ENCODE measurements around the gene PIAS1.
"Not testable (repeated sequence)": the region's sequence is repeated elsewhere in the genome, so short reads cannot be mapped to it uniquely, and the experiment has no call there.

PIAS1 gene

DNA sequence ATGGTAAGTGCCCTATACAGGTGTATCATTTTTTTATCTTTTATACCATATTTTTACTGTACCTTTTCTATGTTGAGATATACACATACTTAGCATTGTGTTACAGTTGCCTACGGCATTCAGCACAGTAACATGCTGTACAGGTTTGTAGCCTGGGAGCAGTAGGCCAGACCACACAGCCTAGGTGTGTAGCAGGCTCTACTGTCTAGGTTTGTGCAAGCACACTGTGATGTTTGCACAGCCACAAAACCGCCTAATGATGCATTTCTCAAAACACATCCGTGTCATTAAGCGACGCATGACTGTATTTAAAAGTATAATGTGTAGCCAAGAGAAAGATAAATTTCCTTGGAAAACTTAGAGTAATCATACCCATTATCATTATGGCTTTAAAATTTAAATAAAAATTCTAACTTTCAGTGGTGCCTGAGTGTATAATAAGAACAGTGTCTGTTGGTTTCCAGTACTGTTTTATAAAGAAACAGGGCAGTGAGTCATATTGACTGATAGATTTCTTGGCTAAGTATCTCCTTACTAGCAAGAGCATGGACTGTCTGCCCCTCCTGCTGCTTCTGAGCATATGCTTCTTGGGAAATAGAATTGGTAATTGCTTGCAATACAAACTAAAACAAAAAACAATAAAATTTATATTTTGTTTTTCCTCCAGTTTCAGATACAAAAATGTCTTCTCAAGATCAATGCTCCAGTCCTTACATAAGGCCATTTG, 132.7 kb downstream of the PIAS1 start:
- peak; percentile 69 for DNase-seq

DNA sequence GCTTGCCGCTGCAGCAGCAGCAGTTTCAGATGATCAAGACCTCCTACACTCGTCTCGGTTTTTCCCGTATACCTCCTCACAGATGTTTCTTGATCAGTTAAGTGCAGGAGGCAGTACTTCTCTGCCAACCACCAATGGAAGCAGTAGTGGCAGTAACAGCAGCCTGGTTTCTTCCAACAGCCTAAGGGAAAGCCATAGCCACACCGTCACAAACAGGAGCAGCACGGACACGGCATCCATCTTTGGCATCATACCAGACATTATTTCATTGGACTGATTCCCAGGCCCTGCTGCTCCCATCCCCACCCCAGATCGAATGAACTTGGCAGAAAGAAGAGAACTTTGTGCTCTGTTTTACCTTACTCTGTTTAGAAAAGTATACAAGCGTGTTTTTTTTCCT, 133.4 kb downstream of the PIAS1 start:
- peak; percentile 81 for DNase-seq

DNA sequence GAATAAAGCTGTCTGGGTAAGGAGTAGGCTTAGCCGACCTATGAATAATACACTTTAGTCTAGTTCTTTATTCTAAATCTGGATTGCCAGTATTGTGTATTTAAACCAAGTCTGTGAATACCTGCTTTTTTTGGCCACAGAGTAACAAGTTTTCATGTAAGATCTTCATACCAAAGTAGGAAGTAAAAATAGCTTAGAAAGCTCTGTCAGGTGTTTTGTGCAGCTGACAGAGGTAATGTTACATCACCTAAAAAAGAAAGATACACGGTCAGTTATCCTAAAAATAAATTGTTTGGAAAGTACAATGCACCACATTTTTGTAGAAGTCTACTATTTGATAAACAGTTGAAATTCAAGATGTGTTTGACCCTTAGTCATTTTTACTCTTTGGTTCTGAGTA, 134.5 kb downstream of the PIAS1 start:
- no peak for DNase-seq

DNA sequence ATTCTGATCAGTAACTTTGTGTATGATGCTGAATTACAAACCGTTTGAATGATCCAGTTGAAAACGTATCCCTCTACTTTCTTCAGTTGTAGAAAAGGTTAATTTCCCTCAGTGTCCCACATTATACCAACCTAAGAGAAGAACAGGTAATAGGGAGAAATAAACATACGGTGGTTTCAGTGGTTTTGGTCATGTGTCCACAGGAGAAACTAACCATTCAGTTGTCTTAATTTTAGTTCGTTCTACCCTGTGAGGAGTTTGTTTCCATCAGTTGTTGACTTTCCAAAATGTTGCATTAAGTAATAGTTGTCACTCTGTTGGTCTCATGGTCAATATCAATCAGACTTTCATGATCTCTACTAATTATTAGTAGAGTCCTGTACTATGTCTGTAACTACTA, 135.9 kb downstream of the PIAS1 start:
- no peak for DNase-seq

DNA sequence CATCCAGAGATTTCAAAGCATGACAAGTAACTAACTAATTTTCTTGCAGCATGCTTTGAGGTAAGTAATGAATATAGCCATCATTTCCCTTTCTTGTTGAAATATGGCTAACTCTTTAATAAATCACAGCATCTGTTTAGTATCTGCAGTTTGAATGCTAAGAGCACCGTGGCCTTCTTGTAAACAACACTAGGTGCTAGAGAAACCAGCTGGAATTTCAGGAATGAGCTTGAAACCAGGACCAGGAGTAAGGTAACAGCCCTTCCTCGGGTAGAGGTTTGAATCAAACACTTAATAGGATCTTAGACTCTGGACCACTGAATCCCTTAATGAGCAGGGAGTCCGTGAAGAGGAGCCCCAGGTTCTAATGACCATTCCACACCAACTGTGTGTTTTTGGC, 137.4 kb downstream of the PIAS1 start:
- no peak for DNase-seq

DNA sequence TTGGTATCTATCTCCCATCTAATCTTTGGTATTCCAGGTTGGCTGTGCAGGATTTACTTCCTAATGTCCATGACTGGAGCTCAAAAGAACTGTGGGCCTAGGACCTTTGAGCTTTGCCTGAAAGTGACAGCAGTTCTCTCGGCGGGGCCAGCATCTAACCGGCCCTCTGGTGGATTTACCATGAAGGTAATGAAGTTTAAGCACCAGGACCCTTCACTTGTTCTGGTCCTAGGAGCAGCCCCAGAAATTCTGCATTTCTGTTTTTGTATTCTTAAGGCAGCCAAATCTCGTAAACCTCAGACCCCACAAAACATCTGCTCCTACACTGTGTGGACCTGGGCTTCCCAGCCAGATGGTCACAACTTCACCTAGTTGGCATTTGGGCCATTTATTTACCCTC, 138.0 kb downstream of the PIAS1 start:
- no peak for DNase-seq

DNA sequence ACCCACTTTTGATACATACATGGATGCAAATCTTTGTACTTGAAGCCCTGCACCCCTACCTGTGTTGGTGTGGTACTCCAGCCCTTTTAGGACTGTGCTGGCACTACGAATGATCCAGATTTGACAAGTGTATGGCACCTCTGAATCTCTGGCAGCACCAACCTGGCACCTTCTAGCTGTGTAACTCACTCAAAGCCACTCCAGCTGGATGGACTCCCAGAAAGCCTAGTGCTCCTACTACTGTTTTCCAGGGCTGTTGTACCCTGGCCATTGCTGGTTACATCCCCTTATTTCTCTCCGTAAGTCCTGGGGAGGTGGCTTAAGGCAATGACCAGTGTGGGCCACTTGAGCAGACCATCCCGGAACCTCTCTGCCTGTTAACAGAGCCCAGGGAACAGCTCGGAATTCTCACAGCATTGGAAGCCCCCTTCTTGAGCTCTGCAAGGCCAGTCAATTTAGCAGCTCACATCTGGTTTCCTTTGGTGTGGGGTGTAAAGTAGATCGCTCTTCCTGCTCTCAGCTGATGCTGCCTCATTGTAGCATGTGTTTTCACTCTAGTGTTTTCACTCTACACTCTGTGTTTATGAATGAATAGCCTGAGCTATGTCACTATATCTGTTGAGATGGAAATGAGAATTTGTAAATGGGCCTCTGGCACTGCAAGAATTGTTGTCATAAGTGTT, 138.8 kb downstream of the PIAS1 start:
- DNase-seq, result no peak

DNA sequence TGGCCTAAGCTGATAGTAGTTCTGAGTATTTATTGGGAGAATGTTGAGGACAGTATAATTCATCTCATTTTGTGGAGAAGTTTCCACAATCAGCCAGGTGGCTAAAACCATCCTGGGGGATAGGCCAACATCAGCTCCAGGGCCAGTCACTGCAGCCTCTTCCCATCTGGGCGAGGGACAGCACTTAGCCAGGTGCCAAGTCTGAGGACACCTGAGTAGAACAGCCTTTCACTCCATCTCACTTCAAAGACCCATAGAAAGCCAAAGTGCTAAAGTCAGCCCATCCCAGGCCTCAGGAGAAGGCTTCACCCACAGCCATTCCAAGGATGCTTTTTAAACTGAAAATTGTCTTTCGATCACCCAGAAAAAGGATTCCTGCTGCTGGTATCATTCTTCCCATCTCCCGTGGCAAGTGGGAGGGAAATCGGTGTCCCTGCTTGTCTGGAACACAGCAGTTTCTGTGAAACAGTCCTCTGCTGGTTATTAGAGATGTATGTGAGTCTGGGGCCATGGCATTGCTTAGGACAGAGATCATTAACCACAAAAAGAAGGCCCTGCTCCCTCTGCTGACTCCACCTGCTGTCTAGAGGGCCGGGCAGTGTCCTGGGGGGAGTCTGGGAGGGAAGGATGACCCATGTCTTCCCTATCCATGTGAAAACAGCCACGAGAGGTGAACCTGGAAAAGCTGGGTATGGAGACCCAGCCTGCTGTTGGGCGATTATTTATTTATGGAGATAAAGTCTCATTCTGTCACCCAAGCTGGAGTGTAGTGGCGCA, 141.4 kb downstream of the PIAS1 start:
- DNase-seq, result no peak

DNA sequence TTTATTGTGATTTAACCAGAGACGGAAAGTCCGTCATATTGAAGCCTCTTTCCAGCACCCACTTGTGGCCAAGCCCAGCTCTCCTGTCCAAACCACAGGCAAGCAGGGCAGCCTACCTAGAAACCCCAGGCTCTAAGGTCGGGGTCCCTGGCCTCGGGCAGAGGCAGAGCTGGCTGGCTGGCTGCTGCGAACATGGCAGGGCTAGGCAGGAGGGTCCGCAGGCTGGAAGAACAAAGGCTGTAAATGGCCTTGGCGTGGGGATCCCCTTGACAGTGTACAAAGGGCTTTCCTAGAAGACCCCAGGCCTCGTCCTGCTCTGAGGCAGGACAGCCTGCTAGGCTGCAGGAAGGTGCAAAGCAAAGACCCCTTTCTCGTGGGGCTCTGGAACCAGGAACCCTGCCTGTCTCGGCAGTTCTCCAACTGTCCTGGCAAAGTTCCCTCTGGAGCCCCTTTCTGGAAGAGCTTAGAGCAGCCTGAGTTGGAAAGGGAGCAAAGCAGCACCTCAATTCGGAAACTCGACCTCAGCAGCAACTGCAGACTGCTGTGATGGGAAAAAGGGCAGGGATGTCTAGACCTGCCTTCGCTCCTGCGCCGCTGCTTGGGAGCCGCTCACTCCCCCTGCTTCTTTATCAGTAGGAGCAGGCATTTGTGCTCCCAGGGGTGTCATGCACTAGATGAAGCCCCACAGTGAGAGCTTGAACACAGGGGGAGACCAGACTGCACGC, 142.5 kb downstream of the PIAS1 start:
- no peak for DNase-seq

DNA sequence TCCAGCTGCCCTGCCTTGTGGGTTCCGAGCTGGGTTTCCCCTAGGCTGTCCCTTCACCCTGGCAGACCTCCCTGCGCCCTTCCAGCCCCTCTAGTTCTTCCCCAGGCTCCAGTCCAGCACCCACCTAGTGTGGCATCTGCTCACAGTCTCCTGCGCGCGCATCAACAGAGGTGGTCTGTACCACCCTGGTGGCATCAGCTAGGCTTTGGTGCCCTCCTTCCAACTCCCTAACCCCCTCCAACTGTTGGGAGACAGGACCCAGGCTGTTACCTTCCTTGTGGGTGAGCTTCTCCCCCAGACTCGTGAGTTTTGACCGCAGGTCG, 143.0 kb downstream of the PIAS1 start:
- DNase-seq, result no peak

DNA sequence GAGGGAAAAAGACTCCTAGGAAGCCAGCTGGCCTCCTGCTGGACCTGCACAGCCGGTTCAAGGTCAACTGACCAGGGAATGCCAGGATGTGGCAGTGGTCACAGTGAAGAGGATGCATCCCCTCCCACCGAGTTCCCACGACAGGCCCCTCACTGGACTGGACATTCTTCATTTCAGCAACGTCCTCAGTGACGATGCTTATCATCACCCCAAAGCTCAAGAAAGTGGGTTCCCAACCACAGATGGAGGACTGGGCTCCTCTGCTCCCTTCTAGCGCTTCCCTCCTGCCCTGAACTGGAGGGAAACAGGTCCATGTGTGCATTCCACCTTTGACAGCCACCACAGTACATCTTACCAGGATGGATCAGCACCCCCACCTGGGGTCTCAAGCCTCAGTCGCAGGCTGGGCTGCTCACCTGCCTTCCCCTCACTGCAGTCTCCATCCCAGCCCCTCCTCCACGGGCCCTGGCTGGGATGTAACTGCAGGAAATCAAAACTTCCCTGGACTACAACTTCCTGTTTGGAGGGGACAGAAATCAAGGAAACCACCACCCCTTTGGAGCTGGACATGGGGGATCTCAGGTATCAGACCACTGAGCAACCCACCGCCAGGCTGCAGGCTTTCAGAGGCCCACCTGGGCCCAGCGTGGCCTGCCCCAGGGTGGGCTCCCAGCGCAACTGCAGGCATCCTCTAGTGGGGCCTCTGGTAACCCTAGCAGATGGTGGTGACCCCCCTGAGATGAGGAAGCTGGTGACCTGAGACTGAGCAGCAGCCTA, 143.7 kb downstream of the PIAS1 start:
- no peak for DNase-seq

DNA sequence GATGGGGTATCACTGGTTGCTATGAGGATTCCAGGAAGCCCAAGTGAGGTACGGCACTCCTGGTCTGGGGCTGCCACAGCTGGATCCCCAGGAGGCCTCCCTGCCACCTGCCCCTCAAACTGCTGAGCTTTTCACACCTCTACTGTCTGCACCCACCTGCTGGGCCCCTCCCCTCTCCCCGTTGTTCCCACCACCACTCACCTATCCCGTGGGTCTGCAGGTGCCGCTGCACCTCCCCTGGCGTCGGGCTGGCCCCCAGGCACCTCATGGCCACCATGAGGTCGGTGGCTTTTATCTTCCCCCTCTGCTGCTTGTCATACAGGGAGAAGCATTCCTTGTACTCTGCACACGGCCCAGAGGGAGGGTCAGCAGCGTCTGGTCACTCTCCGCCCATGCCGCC, 145.2 kb downstream of the PIAS1 start:
- no peak for DNase-seq

DNA sequence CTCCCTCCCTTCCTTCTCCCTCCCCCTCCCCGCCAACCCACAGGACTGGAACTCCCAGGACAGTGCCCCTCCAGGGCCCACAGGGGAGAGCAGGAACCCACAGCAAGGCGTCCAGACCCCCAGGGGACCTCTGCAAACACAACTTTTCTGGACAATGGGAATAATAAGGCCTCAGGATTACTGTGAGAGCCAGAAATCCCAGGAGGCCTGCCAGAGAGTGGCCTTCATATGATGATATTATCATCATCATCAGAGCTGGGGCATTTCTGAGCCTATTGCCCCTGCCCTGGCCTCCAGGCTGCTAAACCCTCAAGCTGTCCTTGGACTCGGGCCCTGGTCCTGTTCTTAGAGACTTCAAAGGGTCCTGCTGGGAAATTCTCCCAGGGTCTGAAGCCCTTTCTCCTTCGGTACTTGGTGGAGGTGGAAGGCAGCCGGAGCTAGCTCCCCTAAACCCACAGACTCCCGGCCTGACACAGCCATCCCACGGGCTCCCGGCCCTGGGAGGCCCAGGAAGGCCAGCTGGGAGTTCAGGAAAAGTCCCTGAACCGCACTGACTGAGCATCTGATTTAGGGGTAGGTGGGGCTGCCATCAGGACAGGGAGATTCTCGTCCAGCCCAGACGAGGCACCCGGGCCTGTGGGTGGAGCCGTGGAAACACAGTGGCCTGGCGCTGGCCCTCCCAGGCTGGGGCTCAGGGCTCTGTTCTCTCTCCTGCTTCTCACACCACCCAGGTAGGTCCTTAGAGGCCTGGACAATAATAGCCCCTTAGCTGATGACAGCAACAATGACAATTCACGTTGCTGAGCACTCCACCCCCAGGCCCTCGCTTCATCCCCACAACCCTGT, 146.1 kb downstream of the PIAS1 start:
- DNase-seq, result no peak

DNA sequence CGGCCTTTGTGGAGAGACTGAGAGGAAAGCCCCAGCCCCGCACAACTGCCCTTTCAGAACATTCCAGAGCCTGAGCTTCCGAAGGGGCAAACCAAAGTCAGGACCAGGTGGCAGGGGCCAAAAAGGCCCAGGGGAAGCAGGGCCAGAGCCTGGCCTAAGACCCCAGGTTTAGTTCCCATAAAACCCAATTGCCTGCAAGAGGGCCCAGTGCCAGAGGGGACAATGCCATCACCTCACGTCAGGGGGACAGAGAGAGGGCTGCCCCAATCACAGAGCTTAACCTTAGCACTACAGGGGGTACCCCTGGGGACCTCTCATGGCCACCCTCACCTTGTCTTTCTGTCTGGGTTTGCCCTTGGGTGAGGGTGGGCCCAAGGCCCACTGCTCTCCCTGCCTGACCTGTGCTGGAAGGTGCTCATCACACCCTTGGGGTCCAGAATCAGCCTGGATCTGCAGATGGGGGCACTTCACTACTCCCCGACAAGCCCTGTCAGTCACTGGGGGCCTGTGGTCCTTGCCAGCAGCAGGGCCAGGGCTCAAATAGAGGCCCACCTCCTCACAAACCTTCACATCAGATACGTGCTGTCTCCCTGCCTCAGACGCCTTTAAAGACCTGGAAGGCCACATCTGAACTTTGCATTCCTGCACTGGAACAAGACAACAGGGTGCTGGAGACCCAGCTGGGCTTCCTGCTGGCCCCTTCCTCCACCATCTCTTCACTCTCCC, 147.2 kb downstream of the PIAS1 start:
- DNase-seq, result no peak

DNA sequence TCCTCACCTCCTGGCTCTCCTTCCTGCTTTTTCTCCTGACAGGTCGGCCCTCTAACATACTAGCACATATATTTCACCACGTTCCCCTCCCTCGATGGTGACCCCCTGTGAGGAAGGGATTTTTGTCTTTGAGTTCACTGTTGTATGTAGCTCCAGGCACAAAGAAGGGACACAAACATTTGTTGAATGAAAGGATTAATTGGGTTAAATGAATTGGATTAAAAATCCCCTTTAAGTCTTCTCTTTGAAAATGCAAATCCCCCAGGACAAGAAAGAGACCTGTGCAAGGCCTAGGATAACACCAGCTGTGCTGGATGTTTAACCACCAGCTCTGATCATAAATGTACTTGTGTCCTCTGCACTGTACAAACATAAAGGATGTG, 147.8 kb downstream of the PIAS1 start:
- no peak for DNase-seq

DNA sequence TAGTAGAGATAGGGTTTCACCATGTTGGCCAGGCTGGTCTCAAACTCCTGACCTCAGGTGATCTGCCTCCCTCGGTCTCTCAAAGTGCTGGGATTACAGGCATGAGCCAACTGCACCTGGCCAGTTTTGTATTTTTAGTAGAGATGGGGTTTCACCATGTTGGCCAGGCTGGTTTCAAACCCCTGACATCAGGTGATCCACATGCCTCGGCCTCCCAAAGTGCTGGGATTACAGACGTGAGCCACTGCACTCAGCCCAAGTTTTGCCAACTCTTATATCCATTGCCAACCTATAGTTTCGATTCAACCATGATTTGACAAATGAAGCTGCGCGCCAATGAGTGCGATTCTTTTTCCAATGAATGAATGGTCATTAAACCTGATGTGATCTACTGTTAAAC, 148.9 kb downstream of the PIAS1 start:
- not testable (repeated sequence) for DNase-seq

DNA sequence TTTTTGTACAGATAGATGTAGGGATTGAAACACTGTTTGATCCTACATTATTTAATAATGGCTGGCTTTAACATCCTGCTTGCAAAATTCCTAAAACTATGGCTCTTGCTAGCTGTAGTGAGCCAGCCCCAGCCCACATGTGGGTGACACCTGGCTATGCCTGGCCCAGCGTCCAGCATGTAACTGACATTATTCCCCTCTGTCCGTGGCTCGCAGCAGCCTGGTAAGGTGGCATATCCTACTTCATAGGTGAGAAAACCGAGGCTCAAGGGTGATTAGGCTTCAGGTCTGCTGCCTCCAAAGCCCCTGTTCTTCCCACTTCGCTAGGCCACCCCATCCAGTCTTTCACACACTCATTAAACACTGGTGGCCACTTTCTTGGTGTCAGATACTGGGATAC, 149.4 kb downstream of the PIAS1 start:
- no peak for DNase-seq

DNA sequence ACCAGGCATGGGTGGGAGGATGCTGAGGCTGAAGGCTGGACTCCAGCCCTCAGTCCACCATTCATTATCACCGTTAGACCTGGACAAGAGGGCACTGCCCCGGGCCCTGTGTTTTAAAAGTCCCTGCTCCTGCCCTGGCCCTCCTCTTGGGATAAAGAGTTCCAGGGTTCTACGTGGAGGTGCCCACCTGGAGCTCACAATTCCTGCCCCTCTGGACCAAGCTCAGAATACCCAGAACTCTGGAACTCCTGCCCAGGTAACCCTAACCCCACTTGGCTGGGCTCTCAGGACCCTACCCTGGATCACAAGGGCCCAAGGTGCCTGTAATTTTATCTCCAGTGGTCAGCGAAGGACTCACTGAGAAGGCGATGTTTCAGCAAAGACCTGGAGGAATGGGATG, 149.8 kb downstream of the PIAS1 start:
- no peak for DNase-seq

DNA sequence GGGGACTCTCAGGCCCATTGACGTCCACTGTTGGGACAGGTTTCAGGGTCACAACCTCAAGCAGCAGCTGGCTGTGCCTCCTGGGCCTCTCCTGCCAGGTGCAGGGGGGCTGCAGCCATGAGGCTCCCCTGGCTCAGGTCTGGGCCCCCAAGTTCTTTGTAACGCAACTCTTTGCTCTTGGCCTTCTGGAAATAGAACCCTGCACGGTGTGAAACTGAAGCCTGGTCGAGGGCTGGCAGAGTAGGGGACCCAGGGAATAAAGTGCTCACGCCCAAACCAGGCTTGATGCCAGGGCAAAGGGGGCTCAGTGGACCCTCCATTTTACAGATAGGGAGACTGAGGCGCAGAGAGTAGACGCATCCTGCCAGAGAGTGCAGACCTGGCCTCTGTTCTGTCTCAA, 150.2 kb downstream of the PIAS1 start:
- no peak for DNase-seq

DNA sequence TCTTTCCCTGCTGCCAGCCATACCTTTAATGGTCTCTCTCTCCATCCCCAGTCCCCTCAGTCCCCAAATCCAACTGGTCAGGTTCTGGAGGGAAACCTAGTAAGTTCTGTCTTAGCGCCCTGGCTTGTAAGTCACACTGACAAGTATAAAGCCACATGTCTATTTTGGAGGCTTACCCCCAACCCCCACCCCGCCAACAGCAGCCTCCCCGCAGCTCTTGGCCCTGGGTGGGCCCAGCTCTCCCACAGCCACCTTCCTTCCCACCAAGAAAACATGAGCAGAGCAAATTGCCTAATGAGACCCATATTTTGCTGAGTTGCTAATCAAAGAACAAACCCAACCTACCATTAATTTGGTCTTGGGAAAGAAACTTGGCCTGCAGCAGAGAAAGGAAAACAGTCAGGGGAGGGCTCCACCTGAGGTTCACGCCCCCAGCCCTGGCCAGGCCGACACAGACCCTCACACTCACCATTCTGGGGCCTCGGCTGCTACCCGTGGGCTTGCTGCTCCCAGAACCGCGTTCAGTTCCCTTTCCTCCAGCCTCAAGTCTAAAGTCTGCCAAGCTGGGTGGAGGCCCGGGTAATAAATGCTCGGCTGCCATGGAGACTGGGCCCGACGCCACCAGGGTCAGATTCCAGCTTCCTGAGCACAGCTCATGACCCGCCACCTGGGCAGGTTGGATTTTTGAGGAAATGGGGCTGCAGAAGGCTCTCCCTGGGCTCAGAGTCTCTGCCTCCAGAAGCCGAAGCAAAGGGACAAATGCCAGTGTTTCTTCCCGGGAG, 150.9 kb downstream of the PIAS1 start, which contains the start of gene CALML4:
Gene CALML4 (minus strand): TSS at position 557 of the 782 bp plus-strand sequence. CDS start 85 bp downstream, at position 472.
- DNase-seq, result no peak
